Fibroblast of the conjunctiva (primary cell): ENCODE data around the gene PARD3.
"Not testable (repeated sequence)": the region's sequence is repeated elsewhere in the genome, so short reads cannot be mapped to it uniquely, and the experiment has no call there.

ENCODE experiments used
- DNase-seq: peaks from one replicate; pipeline ENCODE4 v3.0.0-alpha.2; 2010; ENCODE audit warnings: low read depth

Gene PARD3

GRCh38 chr10:34797155-34797554 lies 17.9 kb downstream of the PARD3 start:
- DNase-seq, result no peak

- DNase-seq, result no peak
These were observed 19.0 kb downstream of the PARD3 start for GRCh38 chr10:34796133-34796532.

GRCh38 chr10:34795334-34795733 lies 19.8 kb downstream of the PARD3 start:
- DNase-seq, result no peak

- no peak for DNase-seq
These were observed 20.3 kb downstream of the PARD3 start for GRCh38 chr10:34794835-34795234.

- DNase-seq, result not testable (repeated sequence)
These were observed 21.5 kb downstream of the PARD3 start for GRCh38 chr10:34793581-34793980.

GRCh38 chr10:34792881-34793280 lies 22.2 kb downstream of the PARD3 start:
- DNase-seq, result no peak

- no peak for DNase-seq
These were observed 23.1 kb downstream of the PARD3 start for GRCh38 chr10:34791947-34792346.

GRCh38 chr10:34791228-34791627 lies 23.9 kb downstream of the PARD3 start:
- no peak for DNase-seq

- DNase-seq, result no peak
These were observed 25.1 kb downstream of the PARD3 start for GRCh38 chr10:34789966-34790506.

GRCh38 chr10:34786464-34786863 lies 28.6 kb downstream of the PARD3 start:
- DNase-seq, result no peak

- DNase-seq, result no peak
These were observed 33.4 kb downstream of the PARD3 start for GRCh38 chr10:34781711-34782110.

- DNase-seq, result no peak
These were observed 34.2 kb downstream of the PARD3 start for GRCh38 chr10:34780818-34781380.

GRCh38 chr10:34778237-34778636 lies 36.9 kb downstream of the PARD3 start:
- DNase-seq, result no peak

GRCh38 chr10:34776090-34776690 lies 38.9 kb downstream of the PARD3 start:
- no peak for DNase-seq

GRCh38 chr10:34775044-34775637 lies 40.0 kb downstream of the PARD3 start:
- DNase-seq, result no peak

GRCh38 chr10:34773636-34774630 lies 41.2 kb downstream of the PARD3 start:
- DNase-seq, result no peak

GRCh38 chr10:34771525-34771924 lies 43.6 kb downstream of the PARD3 start:
- no peak for DNase-seq

- DNase-seq, result no peak
These were observed 44.0 kb downstream of the PARD3 start for GRCh38 chr10:34771106-34771505.

- DNase-seq, result no peak
These were observed 45.2 kb downstream of the PARD3 start for GRCh38 chr10:34769899-34770298.

GRCh38 chr10:34768972-34769330 lies 46.1 kb downstream of the PARD3 start:
- no peak for DNase-seq

- DNase-seq, result peak; percentile 60
These were observed 46.7 kb downstream of the PARD3 start for GRCh38 chr10:34768261-34768971.
